CD4-positive, CD25-positive, alpha-beta regulatory T cell (primary cell): ENCODE measurements around the gene TTF2. TPM values are rescaled to one million over a fixed set of nuclear protein-coding genes. Genes with fewer than 3 reads are reported as not detected.

Experiments used
- ATAC-seq, 2 donors: fragments of 150-1000 bp; cut with Tn5 transposase; one replicate each; pipeline ENCODE4 v1.10.0; 2021; ENCODE audit warnings: low read depth in 2 of 2, moderate number of reproducible peaks in 2 of 2, moderate library complexity in 1 of 2
- DNase-seq, 3 donors: peaks; one replicate each; pipeline versions ENCODE4 v3.0.0 to v3.0.0-alpha.2; 2012 to 2022; ENCODE audit warnings: mixed read lengths in 1 of 3
- H3K27ac ChIP-seq: one replicate; pipeline ENCODE4 v1.7.0; 2013; ENCODE audit warnings: mild to moderate bottlenecking, low read length; ENCODE audit not compliant: insufficient read depth, poor library complexity, severe bottlenecking
- H3K27me3 ChIP-seq: one replicate; pipeline ENCODE4 v1.7.0; 2013; ENCODE audit warnings: low read length; ENCODE audit not compliant: control insufficient read depth, insufficient read depth
- H3K36me3 ChIP-seq: one replicate; pipeline ENCODE4 v1.7.0; 2013; ENCODE audit warnings: mild to moderate bottlenecking, low read length, moderate library complexity; ENCODE audit not compliant: control insufficient read depth, insufficient read depth
- H3K4me1 ChIP-seq: 2 replicates; pipeline ENCODE4 v1.7.0; 2013; ENCODE audit warnings: mild to moderate bottlenecking, low read length; ENCODE audit not compliant: insufficient read depth, control insufficient read depth, poor library complexity, severe bottlenecking
- H3K4me3 ChIP-seq: one replicate; pipeline ENCODE4 v1.7.0; 2013; ENCODE audit warnings: low read depth, mild to moderate bottlenecking, low read length, moderate library complexity
- H3K9me3 ChIP-seq, 2 experiments: 1 replicate in 1 of 2; 2 replicates in 1 of 2; pipeline ENCODE4 v1.7.0; 2013; ENCODE audit warnings: low read length in 2 of 2, mild to moderate bottlenecking in 1 of 2, moderate library complexity in 1 of 2; ENCODE audit not compliant: control insufficient read depth in 2 of 2
- H3K27ac Mint-ChIP-seq, 3 donors: one replicate each; pipeline ENCODE4 v1.8.0; 2020 to 2022; ENCODE audit warnings: mild to moderate bottlenecking in 3 of 3, mixed read lengths in 3 of 3, moderate library complexity in 2 of 3
- H3K27me3 Mint-ChIP-seq: one replicate; pipeline ENCODE4 v1.8.0; 2022; ENCODE audit warnings: mild to moderate bottlenecking, mixed read lengths
- H3K36me3 Mint-ChIP-seq: one replicate; pipeline ENCODE4 v1.8.0; 2020; ENCODE audit warnings: mixed read lengths
- H3K4me1 Mint-ChIP-seq, 4 donors: one replicate each; pipeline ENCODE4 v1.8.0; 2020 to 2022; ENCODE audit warnings: mixed read lengths in 4 of 4, mild to moderate bottlenecking in 1 of 4
- H3K4me3 Mint-ChIP-seq, 4 donors: one replicate each; pipeline ENCODE4 v1.8.0; 2020 to 2022; ENCODE audit warnings: mild to moderate bottlenecking in 4 of 4, mixed read lengths in 4 of 4, moderate library complexity in 3 of 4
- H3K9me3 Mint-ChIP-seq, 7 donors: one replicate each; pipeline ENCODE4 v1.8.0; 2020 to 2022; ENCODE audit warnings: mixed read lengths in 7 of 7, mild to moderate bottlenecking in 3 of 7, moderate library complexity in 2 of 7
- polyA plus RNA-seq, 4 donors: library from polyadenylated mRNA; unstranded; fragments of 300-500 nt; fragmentation: Illumina TruSeq; gene quantifications; one replicate each; pipeline ENCODE4 v1.2.3, GENCODE V29; 2021
- total RNA-seq: library from RNA; stranded (reverse); gene quantifications from one replicate; pipeline ENCODE4 v1.2.3, GENCODE V29; 2022

Gene TTF2
- total and polyA plus RNA-seq, 5 donors from 2014 or later: 5.3 to 58.9 (median 11.1) TPM

- DNase-seq (no peak), ATAC-seq (no peak)
- Histone ChIP-seq H3K4me3 (no peak overlapping the region), H3K9me3 (no peaks in the 10 kb centered on the region), H3K36me3 (peaks cover 31% of the 10 kb centered on the region), H3K27me3 (no peaks in the 10 kb centered on the region), H3K27ac (no peak overlapping the region), H3K4me1 (no peaks in the 10 kb centered on the region)
- peaks cover 48% of the 10 kb centered on the region for H3K36me3 Mint-ChIP-seq
- peaks cover 3 to 12% (median 7%) of the 10 kb centered on the region in 4 donors for H3K4me1 Mint-ChIP-seq
- no peaks in the 10 kb centered on the region for H3K9me3 Mint-ChIP-seq
- H3K27ac Mint-ChIP-seq: no peak overlapping the region
- no peaks in the 10 kb centered on the region for H3K27me3 Mint-ChIP-seq
- no peak overlapping the region for H3K4me3 Mint-ChIP-seq
Measured at GRCh38 chr1:117104986-117105385, 44.9 kb downstream of the TTF2 start.

GRCh38 chr1:117105722-117106121, 45.6 kb downstream of the TTF2 start:
- Mint-ChIP-seq H3K27ac (no peak overlapping the region), H3K36me3 (peaks cover 40% of the 10 kb centered on the region), H3K9me3 (no peaks in the 10 kb centered on the region), H3K27me3 (no peaks in the 10 kb centered on the region), H3K4me3 (no peak overlapping the region), H3K4me1 (peaks cover 3 to 16% (median 8%) of the 10 kb centered on the region in 4 donors)
- H3K27ac ChIP-seq: no peak overlapping the region
- peaks cover 23% of the 10 kb centered on the region for H3K36me3 ChIP-seq
- ATAC-seq: no peak
- H3K4me1 ChIP-seq: no peaks in the 10 kb centered on the region
- no peaks in the 10 kb centered on the region for H3K27me3 ChIP-seq
- no peak for DNase-seq
- H3K4me3 ChIP-seq: no peak overlapping the region
- H3K9me3 ChIP-seq: no peaks in the 10 kb centered on the region

- H3K4me1 Mint-ChIP-seq: peaks cover 3 to 23% (median 8%) of the 10 kb centered on the region in 4 donors
- no peak for ATAC-seq
- H3K27me3 Mint-ChIP-seq: no peaks in the 10 kb centered on the region
- H3K4me3 ChIP-seq: no peak overlapping the region
- no peaks in the 10 kb centered on the region for H3K4me1 ChIP-seq
- no peak overlapping the region for H3K4me3 Mint-ChIP-seq
- H3K27ac Mint-ChIP-seq: no peak overlapping the region
- no peak overlapping the region for H3K27ac ChIP-seq
- no peaks in the 10 kb centered on the region for H3K27me3 ChIP-seq
- peaks cover 16% of the 10 kb centered on the region for H3K36me3 ChIP-seq
- H3K36me3 Mint-ChIP-seq: peaks cover 35% of the 10 kb centered on the region
- H3K9me3 Mint-ChIP-seq: no peaks in the 10 kb centered on the region
- H3K9me3 ChIP-seq: no peaks in the 10 kb centered on the region
- DNase-seq: no peak
Measured at GRCh38 chr1:117106478-117106877, 46.4 kb downstream of the TTF2 start.

GRCh38 chr1:117107364-117107763, 47.2 kb downstream of the TTF2 start:
- Histone ChIP-seq H3K27ac (no peak overlapping the region), H3K4me1 (no peaks in the 10 kb centered on the region), H3K9me3 (no peaks in the 10 kb centered on the region), H3K27me3 (no peaks in the 10 kb centered on the region), H3K4me3 (no peak overlapping the region), H3K36me3 (peaks cover 7% of the 10 kb centered on the region)
- no peak for ATAC-seq
- Mint-ChIP-seq H3K4me1 (peaks cover 3 to 23% (median 6%) of the 10 kb centered on the region in 4 donors), H3K9me3 (no peaks in the 10 kb centered on the region), H3K36me3 (peaks cover 31% of the 10 kb centered on the region), H3K27me3 (no peaks in the 10 kb centered on the region), H3K27ac (no peak overlapping the region), H3K4me3 (no peak overlapping the region)
- DNase-seq: no peak

- peaks cover 10% of the 10 kb centered on the region for H3K36me3 Mint-ChIP-seq
- H3K4me1 Mint-ChIP-seq: peaks cover 9 to 31% (median 10%) of the 10 kb centered on the region in 4 donors
Measured at GRCh38 chr1:117110774-117111173, 50.6 kb downstream of the TTF2 start.

GRCh38 chr1:117112047-117112717, 52.1 kb downstream of the TTF2 start:
- DNase-seq (no peak), ATAC-seq (no peak)
- no peaks in the 10 kb centered on the region for H3K27me3 ChIP-seq
- no peaks in the 10 kb centered on the region for H3K27me3 Mint-ChIP-seq
- peak overlapping the region in 1 of 3 donors; percentile 32 for H3K27ac Mint-ChIP-seq
- no peak overlapping the region for H3K4me3 Mint-ChIP-seq
- no peak overlapping the region for H3K4me3 ChIP-seq
- no peaks in the 10 kb centered on the region for H3K9me3 ChIP-seq
- peaks cover 3% of the 10 kb centered on the region for H3K36me3 Mint-ChIP-seq
- H3K4me1 ChIP-seq: no peaks in the 10 kb centered on the region
- peaks cover 9 to 26% (median 10%) of the 10 kb centered on the region in 4 donors for H3K4me1 Mint-ChIP-seq
- no peaks in the 10 kb centered on the region for H3K9me3 Mint-ChIP-seq
- no peaks in the 10 kb centered on the region for H3K36me3 ChIP-seq
- H3K27ac ChIP-seq: no peak overlapping the region

More at GRCh38 chr1:117110774-117111173, 50.6 kb downstream of the TTF2 start:
- H3K4me1 ChIP-seq: no peaks in the 10 kb centered on the region
- no peak overlapping the region for H3K4me3 Mint-ChIP-seq
- no peak for ATAC-seq
- H3K4me3 ChIP-seq: no peak overlapping the region
- H3K9me3 ChIP-seq: no peaks in the 10 kb centered on the region
- DNase-seq: no peak
- H3K27me3 Mint-ChIP-seq: no peaks in the 10 kb centered on the region
- peak overlapping the region in 1 of 3 donors; percentile 29 for H3K27ac Mint-ChIP-seq
- no peaks in the 10 kb centered on the region for H3K9me3 Mint-ChIP-seq
- H3K27me3 ChIP-seq: no peaks in the 10 kb centered on the region
- no peaks in the 10 kb centered on the region for H3K36me3 ChIP-seq
- no peak overlapping the region for H3K27ac ChIP-seq

GRCh38 chr1:117113199-117113598, 53.1 kb downstream of the TTF2 start:
- Histone ChIP-seq H3K4me3 (no peak overlapping the region), H3K27me3 (no peaks in the 10 kb centered on the region), H3K4me1 (no peaks in the 10 kb centered on the region), H3K36me3 (no peaks in the 10 kb centered on the region), H3K27ac (no peak overlapping the region), H3K9me3 (no peaks in the 10 kb centered on the region)
- peaks cover 9 to 26% (median 10%) of the 10 kb centered on the region in 4 donors for H3K4me1 Mint-ChIP-seq
- no peak for DNase-seq
- H3K27ac Mint-ChIP-seq: no peak overlapping the region
- no peaks in the 10 kb centered on the region for H3K27me3 Mint-ChIP-seq
- no peak overlapping the region for H3K4me3 Mint-ChIP-seq
- H3K36me3 Mint-ChIP-seq: no peaks in the 10 kb centered on the region
- H3K9me3 Mint-ChIP-seq: no peaks in the 10 kb centered on the region
- peak in 1 of 2 donors; percentile 30 for ATAC-seq

GRCh38 chr1:117114877-117115276, 54.8 kb downstream of the TTF2 start:
- Histone ChIP-seq H3K36me3 (no peaks in the 10 kb centered on the region), H3K27me3 (no peaks in the 10 kb centered on the region), H3K27ac (peak overlapping the region; percentile 34), H3K9me3 (no peaks in the 10 kb centered on the region), H3K4me1 (no peaks in the 10 kb centered on the region), H3K4me3 (no peak overlapping the region)
- ATAC-seq (peak; percentile 25 to 34), DNase-seq (peak in 1 of 3 donors; percentile 16)
- Mint-ChIP-seq H3K4me3 (peak overlapping the region in 1 of 4 donors; percentile 18), H3K4me1 (peaks cover 7 to 19% (median 10%) of the 10 kb centered on the region in 4 donors), H3K27me3 (no peaks in the 10 kb centered on the region), H3K9me3 (no peaks in the 10 kb centered on the region), H3K36me3 (no peaks in the 10 kb centered on the region), H3K27ac (peak overlapping the region in 1 of 3 donors; percentile 53)
